Left ventricle myocardium inferior (tissue), 1 donor: Measurements from ENCODE around the gene GRIK4. TPM values are rescaled to one million over a fixed set of nuclear protein-coding genes. Genes with fewer than 3 reads are reported as not detected.

Experiments
- DNase-seq: peaks from one replicate; pipeline ENCODE4 v3.0.0-alpha.2; 2020
- H3K27ac ChIP-seq: fragments of 200-600 bp; replicated peaks from 2 replicates; pipeline ENCODE4 v1.8.0; 2021
- H3K27me3 ChIP-seq: fragments of 200-600 bp; 2 replicates; pipeline ENCODE4 v1.8.0; 2021; ENCODE audit warnings: low read depth
- H3K36me3 ChIP-seq: fragments of 200-600 bp; 2 replicates; pipeline ENCODE4 v1.8.0; 2021
- H3K4me1 ChIP-seq: fragments of 200-600 bp; 2 replicates; pipeline ENCODE4 v1.8.0; 2021
- H3K4me3 ChIP-seq: fragments of 200-600 bp; 2 replicates; pipeline ENCODE4 v1.8.0; 2021; ENCODE audit warnings: mild to moderate bottlenecking, moderate library complexity
- H3K9me3 ChIP-seq: fragments of 200-600 bp; replicated peaks from 2 replicates; pipeline ENCODE4 v1.8.0; 2021
- intact Hi-C: fragments of 100-400 bp; cut with micrococcal nuclease; formaldehyde crosslinking; loops from one replicate; pipeline ENCODE4 v1.11.0; 2022
- total RNA-seq: library from RNA; stranded (reverse); fragmentation: NEBNext Ultra II Directional; extraction: Animal tissue kit (Norgen Biotek cat#: 25700); gene quantifications from one replicate; pipeline ENCODE4 v1.2.1, GENCODE V29; 2021
- TF ChIP-seq, protein P1 (sequence below): fragments of 200-600 bp; IDR thresholded peaks from 2 replicates; pipeline ENCODE4 v1.8.0; 2021; ENCODE audit warnings: antibody characterized with exemption, mild to moderate bottlenecking, borderline replicate concordance
- donor health status: DM: no; HTN: yes; CAD: no; lungs with severe emphysema.

GRIK4 gene
- total RNA-seq, 1 donor from 2014 or later = 0.16 TPM

DNA sequence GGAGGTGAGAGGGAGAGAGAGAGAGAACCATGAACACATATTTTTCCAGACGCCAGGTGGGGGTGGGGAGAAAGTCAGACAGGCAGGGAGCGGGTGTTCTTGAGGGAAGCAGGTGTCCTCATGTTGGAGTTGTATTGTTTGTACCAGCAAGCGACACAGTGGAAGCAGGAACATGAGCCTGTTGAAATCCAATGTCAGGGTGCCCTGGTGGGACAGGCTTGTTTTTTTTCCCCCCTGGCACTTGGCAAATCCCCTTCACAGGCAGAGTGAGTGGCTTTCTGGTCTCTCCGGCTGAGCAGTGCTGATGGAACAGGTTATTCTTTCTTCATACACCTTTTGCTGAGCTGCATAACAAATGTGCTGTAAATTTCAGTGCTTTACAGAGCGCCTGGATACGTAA lies 125.6 kb downstream of the GRIK4 start:
- Histone ChIP-seq H3K4me1 (no peaks in the 10 kb centered on the region), H3K9me3 (no peaks in the 10 kb centered on the region), H3K4me3 (no peak overlapping the region), H3K27me3 (peaks cover 88% of the 10 kb centered on the region), H3K27ac (no peak overlapping the region), H3K36me3 (no peaks in the 10 kb centered on the region)
- intact Hi-C loops = no loop called here
- TF ChIP-seq, protein P1, sequence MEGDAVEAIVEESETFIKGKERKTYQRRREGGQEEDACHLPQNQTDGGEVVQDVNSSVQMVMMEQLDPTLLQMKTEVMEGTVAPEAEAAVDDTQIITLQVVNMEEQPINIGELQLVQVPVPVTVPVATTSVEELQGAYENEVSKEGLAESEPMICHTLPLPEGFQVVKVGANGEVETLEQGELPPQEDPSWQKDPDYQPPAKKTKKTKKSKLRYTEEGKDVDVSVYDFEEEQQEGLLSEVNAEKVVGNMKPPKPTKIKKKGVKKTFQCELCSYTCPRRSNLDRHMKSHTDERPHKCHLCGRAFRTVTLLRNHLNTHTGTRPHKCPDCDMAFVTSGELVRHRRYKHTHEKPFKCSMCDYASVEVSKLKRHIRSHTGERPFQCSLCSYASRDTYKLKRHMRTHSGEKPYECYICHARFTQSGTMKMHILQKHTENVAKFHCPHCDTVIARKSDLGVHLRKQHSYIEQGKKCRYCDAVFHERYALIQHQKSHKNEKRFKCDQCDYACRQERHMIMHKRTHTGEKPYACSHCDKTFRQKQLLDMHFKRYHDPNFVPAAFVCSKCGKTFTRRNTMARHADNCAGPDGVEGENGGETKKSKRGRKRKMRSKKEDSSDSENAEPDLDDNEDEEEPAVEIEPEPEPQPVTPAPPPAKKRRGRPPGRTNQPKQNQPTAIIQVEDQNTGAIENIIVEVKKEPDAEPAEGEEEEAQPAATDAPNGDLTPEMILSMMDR = no peak
- DNase-seq = no peak

DNA sequence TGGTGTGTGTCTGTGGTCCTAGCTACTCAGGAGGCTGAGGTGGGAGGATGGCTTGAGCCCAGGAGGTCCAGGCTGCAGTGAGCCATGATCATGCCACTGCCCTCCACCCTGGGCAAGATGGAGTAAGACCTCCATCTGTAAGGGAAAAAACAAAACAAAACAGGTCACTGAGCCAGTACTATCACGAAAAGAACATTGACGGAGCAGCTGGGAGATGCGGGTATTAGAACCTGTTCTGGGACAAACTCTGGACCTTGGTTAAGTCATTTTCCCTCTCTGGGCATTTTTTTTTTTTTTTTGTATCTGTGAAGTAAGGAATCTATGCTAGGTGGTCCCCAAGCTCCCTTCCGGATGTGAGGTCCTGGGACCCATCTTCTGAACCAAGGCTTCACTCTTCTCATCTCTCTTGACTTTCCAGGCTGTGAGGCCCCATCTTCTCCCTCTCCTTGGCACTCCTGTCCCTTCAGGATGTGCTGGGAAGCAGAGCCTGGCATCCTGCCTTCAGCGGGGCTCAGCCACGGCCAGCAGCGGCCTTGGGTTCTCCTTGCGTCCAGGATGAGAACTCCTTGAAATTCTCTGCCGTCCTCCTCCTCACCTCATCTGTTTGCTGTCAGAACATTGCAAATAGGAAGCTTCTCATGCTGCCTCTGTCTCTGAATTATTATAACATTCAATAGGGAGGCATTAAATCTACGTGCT lies 130.8 kb downstream of the GRIK4 start:
- H3K27ac ChIP-seq = no peak overlapping the region
- H3K4me1 ChIP-seq = peaks cover 4% of the 10 kb centered on the region
- no peaks in the 10 kb centered on the region for H3K36me3 ChIP-seq
- intact Hi-C loops = no loop called here
- H3K9me3 ChIP-seq = no peaks in the 10 kb centered on the region
- no peak for DNase-seq
- no peak overlapping the region for H3K4me3 ChIP-seq
- TF ChIP-seq, protein P1 = no peak
- H3K27me3 ChIP-seq = peaks cover 98% of the 10 kb centered on the region

DNA sequence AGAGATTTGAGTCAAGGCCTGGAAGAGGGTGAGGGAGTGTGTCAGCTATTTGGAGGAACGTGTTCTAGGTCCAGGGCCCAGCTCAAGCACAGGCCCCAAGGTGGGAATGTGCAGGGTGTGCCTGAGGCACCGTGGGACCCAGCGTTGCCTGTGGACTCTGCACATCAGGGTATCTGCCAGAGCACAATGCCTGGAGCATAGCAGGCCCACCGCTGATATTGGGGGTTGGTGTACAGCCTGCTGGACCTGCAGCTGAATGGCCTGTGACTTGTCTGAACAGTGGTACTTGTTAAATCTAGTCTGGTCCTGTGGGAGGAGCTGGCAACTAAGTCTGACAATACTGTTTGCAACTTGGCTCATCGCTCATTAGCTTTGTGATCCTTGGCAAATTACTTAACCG lies 131.7 kb downstream of the GRIK4 start:
- Histone ChIP-seq H3K27me3 (peaks cover 98% of the 10 kb centered on the region), H3K9me3 (no peaks in the 10 kb centered on the region), H3K4me3 (no peak overlapping the region), H3K36me3 (no peaks in the 10 kb centered on the region), H3K27ac (no peak overlapping the region), H3K4me1 (peaks cover 4% of the 10 kb centered on the region)
- intact Hi-C loops = no loop called here
- TF ChIP-seq, protein P1 = no peak
- DNase-seq = no peak

DNA sequence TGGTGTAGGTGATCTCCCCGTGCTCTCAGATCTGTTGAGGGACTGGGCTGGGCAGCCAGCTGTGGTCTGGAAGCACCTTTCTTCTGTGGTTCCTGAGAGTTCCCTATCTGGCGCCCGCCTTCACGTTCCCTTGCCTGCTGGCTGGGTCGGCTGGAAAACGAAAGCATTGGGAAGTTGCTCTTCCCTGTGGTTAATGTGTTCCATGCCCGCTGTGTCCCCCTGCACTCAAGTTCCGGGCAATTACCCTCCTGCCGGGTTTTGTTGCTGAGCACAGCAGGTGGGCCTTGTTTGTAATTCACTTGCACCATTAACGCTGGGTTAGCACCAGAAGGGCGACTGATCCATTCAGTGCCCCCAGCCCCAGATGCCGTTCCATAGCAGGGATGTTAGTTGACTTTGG lies 134.1 kb downstream of the GRIK4 start:
- DNase-seq = no peak
- Histone ChIP-seq H3K27me3 (peaks cover 94% of the 10 kb centered on the region), H3K27ac (no peak overlapping the region), H3K9me3 (no peaks in the 10 kb centered on the region), H3K4me3 (peak overlapping the region; percentile 19), H3K36me3 (no peaks in the 10 kb centered on the region), H3K4me1 (peaks cover 4% of the 10 kb centered on the region)
- intact Hi-C loops = no loop called here
- TF ChIP-seq, protein P1 = no peak

DNA sequence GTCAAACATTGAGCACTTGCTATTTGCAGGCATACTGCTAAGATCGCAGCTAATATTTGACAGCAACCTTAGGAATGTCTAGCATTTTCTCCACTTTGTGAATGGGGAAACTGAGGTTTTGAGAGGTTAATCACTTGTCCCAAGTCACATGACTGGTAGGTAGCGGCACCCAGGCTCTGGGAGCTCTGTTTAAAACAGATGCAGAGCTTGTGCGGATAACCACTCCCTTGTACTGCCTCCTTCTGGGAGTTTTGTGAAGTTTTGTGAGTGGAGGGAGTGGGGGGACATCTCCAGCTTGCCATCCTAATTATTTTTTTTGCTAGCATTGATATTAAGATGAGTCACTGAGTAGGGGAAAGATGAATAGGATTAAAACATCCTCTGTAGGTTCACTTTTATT lies 134.7 kb downstream of the GRIK4 start:
- no peaks in the 10 kb centered on the region for H3K36me3 ChIP-seq
- H3K4me3 ChIP-seq = no peak overlapping the region
- intact Hi-C loops = no loop called here
- H3K9me3 ChIP-seq = no peaks in the 10 kb centered on the region
- H3K27me3 ChIP-seq = peaks cover 93% of the 10 kb centered on the region
- no peak for DNase-seq
- no peak overlapping the region for H3K27ac ChIP-seq
- peaks cover 4% of the 10 kb centered on the region for H3K4me1 ChIP-seq
- TF ChIP-seq, protein P1 = no peak
